Activated CD4-positive, alpha-beta T cell treated with anti-CD3 and anti-CD28 coated beads, Interleukin-2, amount 50 U/mL, for 1 hour (primary cell): Measurements from ENCODE around the gene QRFP.

ENCODE experiments used
- DNase-seq: peaks from one replicate; pipeline ENCODE4 v3.0.0-alpha.2; 2020

QRFP gene

GRCh38 chr9:130845901-130846481 is 50.6 kb downstream of the QRFP start:
- no peak for DNase-seq

GRCh38 chr9:130845254-130845653 is 51.4 kb downstream of the QRFP start:
- DNase-seq = no peak

- DNase-seq = no peak
These were observed 52.6 kb downstream of the QRFP start for GRCh38 chr9:130844044-130844451.

GRCh38 chr9:130843049-130843908 is 53.3 kb downstream of the QRFP start:
- no peak for DNase-seq
